ENCODE results near the gene PABPC1L.
A peak's percentile ranks its signal among the peaks of the same experiment; 100 is the strongest.

The PABPC1L gene

DNA sequence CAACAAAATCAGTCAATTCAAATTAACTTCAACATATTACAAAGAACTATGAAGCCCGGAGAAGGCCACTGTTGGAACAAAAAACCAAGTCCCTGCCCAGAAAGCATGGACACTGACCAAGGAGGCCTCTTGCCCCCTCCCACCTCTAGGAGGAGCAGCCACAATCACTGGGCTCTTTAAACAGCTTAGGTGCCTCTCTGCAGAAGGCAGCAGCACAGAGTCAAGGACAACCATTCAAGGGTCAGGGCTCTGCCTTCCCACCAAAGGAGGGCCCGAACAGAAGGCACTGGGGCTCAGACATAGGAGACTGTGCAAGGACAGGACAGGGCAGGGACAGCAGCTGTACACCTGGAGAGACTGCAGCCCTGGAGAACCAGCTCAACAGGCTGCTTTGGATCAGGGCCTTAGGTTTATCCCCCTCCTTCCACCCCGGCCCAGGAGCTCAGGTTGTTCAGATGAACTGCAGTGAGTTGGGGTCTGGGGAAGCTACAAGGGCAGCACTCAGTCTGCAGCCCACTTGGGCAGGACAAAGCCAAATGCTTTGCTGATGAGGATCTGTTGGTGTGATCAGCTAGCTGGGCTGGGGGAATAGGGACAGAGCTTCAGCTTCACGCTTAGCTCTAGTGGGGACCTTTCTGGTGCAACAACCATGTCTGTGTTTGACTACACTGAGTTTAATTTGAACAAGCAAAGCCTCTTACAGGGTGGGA is 32.6 kb downstream of the PABPC1L start:
- no peak for DNase-seq (ENCODE audit: low read depth in 3 of 3)

DNA sequence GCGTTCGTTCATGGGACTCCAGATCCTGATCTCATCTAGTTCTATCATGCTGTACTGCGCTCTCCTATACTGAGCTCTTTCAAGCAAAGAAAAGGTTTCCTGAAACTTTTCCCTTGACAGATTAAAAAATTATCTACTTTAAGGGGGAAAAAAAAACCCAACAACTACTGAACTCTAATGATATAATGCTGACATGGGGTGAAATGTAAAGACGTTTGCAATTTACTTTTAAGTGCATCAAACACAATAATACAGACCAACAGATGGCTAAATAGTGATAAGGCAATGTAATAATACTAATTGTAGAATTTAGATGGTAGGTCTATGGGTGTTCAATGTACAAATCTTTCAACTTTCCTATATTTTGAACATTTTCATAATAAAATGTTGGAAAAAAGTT is 34.0 kb downstream of the PABPC1L start:
- DNase-seq (ENCODE audit: low read depth in 3 of 3), result no peak

DNA sequence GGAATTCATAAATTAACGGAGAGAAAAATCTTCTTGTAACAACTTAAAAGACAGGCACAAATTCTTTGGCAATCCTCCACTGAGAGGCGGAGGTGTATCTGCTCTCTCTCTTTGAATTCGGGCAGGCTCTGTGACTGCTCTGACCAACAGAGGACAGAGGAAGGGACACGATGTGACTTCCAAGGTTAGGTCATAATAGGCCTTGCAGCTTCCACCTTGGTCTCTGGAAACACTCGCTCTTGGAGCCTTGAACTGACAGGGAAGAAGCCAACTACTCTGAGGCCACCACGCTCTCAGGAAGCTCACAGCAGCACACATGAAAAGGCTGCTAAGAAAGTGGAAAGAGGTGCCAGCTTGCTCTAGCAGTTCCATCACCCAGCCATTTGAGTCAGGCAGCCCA is 35.4 kb downstream of the PABPC1L start:
- no peak for DNase-seq (ENCODE audit: low read depth in 3 of 3)

DNA sequence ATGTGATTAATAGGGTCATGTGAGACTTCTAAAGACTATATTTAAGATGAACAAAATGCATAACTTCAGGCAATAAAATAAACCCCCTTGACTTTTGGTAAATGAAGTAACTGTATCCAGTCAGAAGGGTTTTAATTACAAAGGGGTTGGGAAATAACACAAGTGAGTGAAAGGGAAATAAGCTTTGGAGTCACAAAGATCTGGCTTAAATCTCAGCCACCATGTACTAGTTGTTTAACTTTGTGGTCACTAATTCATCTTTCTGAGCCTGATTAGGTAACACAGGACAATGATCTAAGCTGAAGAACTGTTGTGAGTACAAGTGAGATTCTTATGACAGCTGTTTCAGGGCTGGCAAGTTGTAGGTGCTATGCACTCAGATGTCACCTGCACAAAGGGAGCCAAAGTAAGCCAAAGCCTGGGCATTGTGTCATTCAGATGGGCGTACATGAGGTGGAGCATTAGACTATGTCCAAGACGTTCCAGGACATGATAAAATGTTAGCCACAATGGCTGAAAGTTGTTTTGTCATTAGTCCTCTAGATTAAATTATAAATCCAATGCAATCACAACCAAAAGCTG is 36.5 kb downstream of the PABPC1L start:
- no peak for DNase-seq (ENCODE audit: low read depth in 3 of 3)

DNA sequence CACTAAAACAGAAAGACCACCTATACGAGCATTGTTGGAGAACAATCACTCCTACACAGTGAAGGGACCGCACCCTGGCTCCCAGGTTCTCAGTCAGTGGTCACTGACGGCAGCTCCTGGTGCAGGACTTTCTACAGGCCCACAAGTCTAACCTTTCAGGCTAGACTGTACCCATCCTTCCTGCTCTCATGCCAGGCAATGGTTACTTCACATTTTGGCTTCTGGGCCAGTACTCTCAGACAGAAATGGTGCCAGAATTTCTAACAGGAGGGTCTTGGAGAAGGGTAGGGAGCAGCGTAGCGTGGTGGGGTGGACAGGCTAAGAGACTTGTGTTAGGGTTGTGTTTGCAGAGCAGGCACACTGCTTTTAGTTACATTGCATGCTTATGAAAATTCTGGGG is 38.2 kb downstream of the PABPC1L start:
- no peak for DNase-seq (ENCODE audit: low read depth in 3 of 3)

DNA sequence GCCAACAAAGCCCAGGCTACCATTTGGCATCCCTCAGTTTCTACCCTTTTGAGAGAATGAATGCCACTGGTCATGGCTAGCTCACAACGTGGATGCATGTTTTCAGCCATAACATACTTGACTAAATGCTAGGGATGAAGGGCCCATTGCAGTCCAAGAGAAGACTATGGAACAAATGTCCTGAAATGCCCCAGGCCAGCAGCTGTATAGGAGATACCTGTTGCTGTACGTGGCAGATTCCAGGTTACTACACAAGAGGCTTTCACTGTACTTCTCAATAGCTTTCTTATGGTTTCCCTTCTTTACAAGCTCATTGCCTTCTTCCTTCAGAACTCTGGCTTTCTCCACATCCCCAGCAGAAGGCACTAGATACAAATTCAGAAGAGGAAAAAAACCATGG is 38.7 kb downstream of the PABPC1L start:
- no peak for DNase-seq (ENCODE audit: low read depth in 3 of 3)

DNA sequence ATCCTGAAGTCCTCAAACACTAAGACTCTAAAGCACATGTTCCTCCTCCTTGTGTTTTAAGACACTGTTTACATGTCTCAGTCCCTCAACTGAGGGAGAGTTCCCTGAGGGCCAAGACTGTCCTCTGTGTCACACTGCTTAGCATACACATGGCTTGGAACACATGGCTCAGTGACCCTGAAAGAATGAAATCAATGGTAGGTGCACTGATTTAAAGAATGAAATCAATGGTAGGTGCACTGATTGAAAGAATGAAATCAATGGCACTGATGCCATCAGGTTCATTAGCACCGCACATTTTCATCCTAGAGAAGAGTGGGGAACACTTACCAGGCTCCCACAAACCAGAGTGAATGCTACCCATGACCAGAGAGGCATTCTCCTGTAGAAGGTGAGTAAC is 40.5 kb downstream of the PABPC1L start:
- DNase-seq (ENCODE audit: low read depth in 3 of 3), result no peak

DNA sequence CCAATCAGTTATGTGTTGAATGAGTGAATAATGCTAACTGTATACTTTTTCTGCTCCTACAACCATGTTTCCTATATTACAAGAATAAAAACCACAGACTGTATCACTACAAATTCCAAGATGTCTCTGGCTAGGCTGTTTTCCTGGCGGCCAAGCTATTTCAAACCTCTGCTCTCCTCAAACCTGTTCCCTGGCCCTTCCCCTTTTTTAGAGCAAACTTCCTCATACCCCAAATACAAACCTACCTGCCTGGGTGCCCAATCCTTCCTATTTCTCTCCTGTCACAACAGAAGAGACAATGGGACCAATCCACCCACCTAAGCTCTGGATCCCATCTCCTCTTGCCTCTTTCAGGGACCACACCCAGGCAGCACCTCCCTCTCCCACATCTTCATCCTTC is 42.9 kb downstream of the PABPC1L start:
- no peak for DNase-seq (ENCODE audit: low read depth in 3 of 3)

DNA sequence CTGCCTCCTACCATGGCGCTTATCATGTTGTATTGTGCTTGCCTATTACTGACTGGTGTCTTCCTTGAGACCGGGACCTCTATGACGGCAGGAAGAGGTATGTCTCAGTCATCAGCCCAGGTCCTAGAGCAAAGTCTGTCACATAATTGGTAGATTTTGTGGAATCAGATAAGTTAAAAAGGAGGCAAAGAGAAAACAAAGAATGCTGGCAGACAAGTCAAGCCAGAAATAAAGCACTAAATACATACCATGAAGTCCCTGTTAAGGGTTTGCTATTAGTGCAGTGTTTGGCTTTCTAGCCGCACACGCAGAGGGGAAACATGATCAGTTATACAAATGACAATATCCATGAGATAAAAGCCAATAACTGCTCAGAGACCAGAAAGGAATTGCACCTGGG is 44.4 kb downstream of the PABPC1L start:
- DNase-seq (ENCODE audit: low read depth in 3 of 3), result no peak

DNA sequence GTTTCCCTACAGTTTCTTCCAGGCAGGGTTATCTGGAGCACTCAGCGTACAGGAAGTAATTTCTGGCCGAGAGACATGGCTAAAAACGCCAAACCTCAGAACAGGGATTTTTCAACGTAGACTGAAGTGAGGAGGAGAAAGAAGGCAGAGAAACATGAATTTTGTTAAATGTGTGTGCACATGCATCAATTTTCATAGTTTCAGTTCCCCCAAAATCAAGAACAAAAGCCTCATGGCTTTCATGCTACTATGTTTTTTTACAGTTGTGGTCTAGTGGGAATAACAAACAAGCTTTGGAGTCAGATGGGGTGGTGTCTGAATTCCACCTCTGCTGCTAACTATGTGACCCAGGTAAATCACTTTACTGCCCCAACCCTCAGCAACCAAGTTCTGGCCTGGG is 45.4 kb downstream of the PABPC1L start:
- DNase-seq (ENCODE audit: low read depth in 3 of 3), result no peak

DNA sequence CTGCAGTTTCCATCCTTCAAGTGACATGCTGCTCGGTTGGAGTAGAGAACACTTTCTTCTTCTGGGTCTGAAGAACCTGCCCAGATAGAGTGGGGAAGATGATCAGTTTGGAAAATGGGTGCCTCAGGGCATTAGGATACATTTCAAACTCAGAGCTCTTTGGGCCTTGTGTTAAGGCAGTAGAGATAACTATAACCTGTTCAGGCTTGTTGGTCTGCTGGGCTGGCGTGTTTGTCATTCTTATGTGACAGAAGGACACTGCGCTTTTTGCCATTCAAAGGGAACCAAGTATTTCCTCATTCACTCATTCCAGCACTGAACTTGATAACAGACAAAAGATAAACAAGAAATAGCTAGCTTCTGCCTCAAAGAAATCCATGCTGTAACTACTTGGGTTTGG is 46.5 kb downstream of the PABPC1L start:
- no peak for DNase-seq (ENCODE audit: low read depth in 3 of 3)

DNA sequence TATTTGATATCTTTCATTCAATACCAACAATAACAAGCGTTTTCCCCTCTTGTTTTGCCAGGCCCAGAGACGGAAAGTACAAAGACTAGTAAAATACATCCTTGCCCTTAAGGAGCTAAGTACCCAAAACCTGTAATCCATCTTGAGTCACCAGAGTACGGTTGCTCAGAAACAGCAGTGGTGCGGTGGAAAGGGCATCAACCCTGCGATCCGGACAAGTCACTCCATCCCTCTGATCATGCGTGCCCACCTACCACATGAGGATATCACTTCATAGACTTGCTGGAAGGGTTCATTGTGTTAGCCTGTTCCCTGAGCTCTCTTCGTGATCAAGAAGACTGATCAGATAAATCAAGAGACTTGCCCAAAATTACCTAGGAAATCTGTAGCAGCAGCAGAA is 48.4 kb downstream of the PABPC1L start:
- no peak for DNase-seq (ENCODE audit: low read depth in 3 of 3)

DNA sequence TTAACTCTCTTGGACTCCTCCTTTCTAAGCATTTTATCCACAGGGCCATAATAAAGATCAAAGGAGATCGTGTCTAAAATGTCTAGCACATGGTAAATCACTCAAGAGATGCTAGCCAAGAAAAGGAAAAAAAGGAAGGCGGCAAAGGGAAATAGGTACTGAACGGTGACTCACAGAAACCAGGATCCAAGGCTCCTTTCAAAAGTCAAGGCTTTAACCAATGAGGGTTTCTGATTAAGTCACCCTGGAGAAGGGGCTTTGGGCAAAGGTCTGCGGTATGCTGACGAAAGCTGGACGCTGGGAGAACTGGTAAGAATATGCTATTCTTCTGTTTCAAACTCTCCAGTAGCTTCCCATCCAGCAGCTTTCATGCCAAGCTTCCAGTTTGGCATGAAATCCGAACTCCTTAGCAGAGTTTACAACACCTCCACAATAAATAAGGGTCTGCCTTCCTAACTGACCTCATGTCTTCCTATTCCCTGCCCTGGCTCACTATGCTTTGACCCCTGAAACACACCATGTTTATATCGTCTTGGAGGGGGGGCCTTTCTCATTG is 49.3 kb downstream of the PABPC1L start:
- peak in 1 of 3 experiments; percentile 42 for DNase-seq (ENCODE audit: low read depth in 3 of 3)

DNA sequence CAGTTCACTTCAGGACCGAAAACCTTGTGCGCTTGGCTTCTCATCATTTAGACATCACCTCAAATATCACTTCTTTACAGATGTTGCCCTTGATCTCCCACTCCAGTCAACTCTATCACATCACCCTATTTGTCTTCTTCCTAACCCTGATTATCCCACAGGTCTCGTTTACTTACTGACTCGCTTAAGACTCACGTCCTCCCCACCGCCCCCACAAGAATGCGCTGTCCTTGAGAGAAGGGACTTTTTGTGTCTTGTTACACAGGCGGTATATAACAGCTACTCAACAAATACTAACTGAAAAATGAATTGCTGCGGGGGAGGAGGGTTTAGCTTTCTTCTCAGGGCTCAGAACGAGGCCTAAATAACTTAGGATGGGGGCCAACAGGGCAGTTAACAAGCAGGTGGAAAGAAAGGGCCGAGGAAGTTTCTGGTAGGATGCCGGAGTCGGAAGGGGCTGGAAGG is 49.8 kb downstream of the PABPC1L start:
- peak in 2 of 3 experiments; percentile 65 for DNase-seq (ENCODE audit: low read depth in 3 of 3)

DNA sequence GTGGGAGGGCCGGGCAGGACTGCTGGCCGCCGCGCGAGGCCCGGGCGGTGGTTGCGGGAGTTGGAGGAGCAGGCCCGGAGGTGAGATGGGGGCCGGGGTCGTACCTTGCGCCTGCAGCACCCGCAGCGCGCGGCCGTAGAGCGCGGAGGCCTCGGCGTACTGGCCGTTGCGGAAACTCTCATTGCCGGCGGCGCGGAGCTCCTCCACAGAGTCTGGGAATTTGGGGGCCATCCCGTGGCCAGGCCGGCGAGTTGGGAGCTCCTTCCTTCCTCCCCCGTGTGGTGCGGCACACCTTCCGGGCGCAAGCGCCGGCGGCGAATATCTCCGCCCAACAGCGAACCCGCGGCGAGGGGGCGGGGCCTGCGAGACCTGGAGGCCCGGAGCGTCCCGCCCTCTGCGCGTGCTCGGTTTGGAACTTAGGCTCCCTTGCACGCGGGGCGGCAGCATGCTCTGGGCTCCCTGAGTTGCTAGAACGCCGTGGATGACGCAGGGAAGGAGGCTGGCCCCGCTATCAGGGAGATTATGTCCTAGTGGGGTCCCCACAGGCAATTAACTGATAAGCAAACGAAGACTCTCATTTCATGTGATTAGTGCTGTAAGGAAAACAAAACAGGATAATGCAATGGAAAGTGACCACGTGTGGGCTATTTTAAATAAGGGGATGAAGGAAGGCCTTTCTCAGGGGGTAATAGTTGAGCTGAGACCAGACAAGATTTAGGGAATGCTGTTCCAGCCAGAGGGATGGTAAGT is 50.4 kb downstream of the PABPC1L start, which contains the start of gene TOMM34:
TSS of gene TOMM34 (minus strand) at position 295 of the 750 bp plus-strand sequence. CDS start at position 231, 64 bp downstream.
- DNase-seq (ENCODE audit: low read depth in 3 of 3), result peak; percentile 90 to 97 (median 93)

DNA sequence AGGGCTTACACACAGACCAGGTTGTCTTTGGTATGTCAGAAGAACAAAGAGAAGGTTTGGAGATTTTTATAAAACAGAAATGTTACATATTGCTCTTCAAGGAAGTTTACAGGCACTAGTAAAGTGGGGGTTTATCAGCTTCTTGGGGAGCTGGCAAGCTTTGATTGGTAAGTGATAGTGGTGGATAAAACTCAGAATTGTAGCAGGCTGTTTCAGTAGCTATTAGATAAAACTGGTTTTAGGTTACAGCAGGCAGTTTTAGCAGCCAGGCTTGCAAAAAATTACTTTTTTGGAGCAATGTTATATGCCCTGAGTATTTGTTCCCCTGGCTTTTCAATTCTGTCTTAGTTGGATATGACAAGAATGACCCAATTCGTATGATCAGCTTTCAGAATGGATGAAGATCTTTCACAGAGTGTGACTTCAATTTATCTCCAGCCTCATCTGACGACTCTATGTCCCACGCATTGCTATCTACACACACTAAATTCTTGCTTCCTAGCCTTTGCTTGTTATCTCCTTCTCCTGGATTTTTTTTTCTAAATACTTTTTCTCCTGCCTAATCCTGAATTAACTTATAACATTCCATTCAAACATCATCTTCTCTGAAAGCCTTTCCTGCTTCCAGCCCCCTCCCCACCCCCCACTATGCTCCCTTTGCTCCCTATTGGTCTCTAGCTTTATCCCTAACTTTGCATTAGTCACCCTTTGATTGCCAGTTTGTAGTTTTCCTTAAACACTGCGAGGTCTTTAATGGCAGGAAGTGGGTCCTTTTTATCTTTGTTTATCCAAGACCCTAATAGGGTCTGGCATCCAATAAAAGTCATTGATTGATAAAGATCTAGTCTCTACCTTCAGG is 51.4 kb downstream of the PABPC1L start:
- DNase-seq (ENCODE audit: low read depth in 3 of 3), result no peak

DNA sequence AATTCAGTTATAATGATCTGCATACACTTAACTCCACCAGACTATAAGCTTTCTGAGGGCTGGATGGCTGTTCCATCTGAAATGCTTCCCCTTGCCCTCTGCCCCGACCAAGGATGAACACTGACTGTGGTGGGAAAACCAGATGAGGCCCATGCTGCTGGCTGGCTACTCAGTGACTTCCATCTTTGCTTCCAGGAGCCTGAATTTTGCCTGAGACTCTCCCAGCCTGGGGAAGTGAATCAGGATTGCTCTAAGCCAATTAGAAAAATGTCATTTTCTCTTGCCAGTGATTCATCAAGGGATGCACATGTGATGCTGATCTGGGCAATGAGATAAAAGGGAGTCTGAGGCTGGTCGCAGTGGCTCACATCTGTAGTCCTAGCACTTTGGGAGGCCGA is 52.0 kb downstream of the PABPC1L start:
- no peak for DNase-seq (ENCODE audit: low read depth in 3 of 3)

DNA sequence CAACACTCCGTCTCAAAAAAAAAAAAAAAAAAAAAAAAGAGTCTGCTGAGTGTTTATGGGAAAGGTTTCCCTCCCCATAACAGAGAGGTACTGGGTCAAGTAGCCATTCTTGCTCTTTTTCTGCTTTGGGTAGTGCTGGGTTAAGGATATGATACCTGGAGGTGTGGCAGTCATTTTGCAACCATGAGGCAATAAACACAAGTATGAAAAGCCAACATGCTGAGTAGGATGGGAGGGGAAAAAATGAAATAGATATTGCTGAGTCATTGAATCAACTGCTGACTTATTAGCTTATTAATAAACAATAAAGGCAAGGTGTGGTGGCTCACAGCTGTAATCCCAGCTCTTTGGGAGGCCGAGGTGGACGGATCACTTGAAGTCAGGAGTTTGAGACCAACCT is 52.6 kb downstream of the PABPC1L start:
- DNase-seq (ENCODE audit: low read depth in 3 of 3), result no peak

DNA sequence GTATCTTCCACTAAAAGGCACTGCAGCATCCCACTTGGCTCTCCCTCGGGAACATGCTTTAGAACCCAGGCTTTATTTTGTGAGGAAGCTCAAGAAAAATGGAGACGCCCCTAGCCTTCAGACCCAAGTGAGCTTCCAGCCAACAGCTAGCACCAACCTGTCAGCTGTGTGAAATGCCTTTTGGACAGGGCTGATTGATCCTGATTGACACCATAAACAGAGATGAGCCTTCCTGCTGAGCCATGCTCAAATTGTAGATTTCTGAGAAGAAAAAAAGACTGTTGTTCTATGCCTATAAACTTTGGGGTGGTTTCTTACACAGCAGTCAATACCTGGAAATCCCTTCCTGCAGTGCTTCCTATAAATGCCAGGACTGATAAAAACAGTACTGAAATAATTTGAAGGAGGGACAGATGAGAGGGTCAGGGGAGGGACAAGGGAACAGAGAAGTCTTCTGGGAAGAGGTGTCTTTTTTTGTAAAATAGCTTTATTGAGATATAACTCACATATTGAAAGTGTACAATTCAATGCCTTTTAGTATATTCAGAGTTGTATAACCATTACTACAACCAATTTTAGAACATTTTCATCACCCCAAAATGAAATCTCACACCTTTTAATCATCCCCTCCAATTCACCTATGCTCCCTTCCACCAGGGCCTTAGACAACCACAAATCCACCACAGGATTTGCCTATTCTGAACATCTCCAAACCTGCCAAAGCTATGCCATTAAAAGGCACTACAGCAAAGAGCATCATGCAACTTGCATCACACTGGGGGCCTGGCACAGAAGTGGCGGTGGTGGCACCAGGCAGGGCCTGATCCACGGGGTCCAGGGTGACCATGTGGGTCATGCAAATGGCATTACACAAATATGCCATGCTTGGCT is 53.7 kb downstream of the PABPC1L start:
- no peak for DNase-seq (ENCODE audit: low read depth in 3 of 3)

DNA sequence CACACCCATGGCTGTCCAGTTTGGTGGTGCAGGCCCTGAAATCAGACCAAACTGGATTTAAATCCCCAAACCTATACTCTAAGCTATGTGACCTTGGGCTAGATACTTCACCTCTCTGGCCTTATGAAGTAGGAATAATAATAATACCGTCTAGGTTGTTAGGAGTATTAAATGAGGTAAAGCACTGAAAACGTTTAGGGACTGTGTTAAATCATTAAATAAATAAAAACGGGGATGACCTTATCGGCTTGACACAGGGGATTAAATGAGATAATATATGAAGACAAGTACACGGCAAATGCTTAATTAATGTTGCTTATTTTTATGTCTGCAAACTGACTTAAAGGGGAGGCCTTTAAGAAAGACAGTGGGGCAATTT is 55.8 kb downstream of the PABPC1L start:
- no peak for DNase-seq (ENCODE audit: low read depth in 3 of 3)

All from stimulated activated CD4-positive, alpha-beta T cell treated with anti-CD3 and anti-CD28 coated beads, TNF-alpha, amount 100 ng/mL, for 24 hours (primary cell).